Fibroblast of skin of left biceps (primary cell): ENCODE data around the gene HIRIP3.
"Not testable (repeated sequence)": the region's sequence is repeated elsewhere in the genome, so short reads cannot be mapped to it uniquely, and the experiment has no call there.

ENCODE experiments used
- DNase-seq, 2 experiments: peaks; one replicate each; pipeline ENCODE4 v3.0.0-alpha.2; 2013; ENCODE audit warnings: low read depth in 2 of 2

Gene HIRIP3, protein sequence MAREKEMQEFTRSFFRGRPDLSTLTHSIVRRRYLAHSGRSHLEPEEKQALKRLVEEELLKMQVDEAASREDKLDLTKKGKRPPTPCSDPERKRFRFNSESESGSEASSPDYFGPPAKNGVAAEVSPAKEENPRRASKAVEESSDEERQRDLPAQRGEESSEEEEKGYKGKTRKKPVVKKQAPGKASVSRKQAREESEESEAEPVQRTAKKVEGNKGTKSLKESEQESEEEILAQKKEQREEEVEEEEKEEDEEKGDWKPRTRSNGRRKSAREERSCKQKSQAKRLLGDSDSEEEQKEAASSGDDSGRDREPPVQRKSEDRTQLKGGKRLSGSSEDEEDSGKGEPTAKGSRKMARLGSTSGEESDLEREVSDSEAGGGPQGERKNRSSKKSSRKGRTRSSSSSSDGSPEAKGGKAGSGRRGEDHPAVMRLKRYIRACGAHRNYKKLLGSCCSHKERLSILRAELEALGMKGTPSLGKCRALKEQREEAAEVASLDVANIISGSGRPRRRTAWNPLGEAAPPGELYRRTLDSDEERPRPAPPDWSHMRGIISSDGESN

DNA sequence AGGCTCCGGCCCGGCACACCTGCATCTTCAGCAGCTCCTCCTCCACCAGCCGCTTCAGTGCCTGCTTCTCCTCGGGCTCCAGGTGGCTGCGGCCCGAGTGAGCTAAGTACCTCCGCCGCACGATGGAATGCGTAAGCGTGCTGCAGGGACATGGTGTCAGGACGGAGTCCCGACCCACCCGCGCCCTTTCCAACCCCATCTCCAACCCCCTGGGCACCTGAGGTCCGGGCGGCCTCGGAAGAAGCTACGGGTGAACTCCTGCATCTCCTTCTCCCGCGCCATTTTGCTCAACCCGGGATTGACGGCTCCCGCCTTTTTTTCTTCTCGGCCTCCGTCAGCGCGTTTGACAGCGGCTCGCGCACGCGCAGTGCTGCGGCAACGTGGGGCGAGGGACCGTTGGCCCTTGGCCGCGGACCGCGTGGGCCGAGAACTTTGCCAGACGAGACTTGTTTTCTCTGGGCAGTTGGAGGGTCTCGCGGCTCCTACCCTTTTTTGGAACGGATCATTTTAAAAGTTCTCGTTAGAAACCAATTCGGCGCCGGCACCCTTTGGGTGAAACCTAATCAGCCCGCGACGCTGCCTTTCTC lies at the start of gene HIRIP3:
Gene HIRIP3 (minus strand): TSS at position 294 of the 587 bp plus-strand sequence. CDS start 12 bp downstream, at position 282.
- DNase-seq, result peak; percentile 45 to 53

- DNase-seq, result no peak
Measured at GRCh38 chr16:30041841-30042240, 46.4 kb upstream of the HIRIP3 start.

GRCh38 chr16:30040690-30041089 lies 45.3 kb upstream of the HIRIP3 start:
- not testable (repeated sequence) for DNase-seq

- DNase-seq, result no peak
Measured at GRCh38 chr16:30040221-30040620, 44.8 kb upstream of the HIRIP3 start.

- DNase-seq, result no peak
Measured at GRCh38 chr16:30033270-30033669, 37.9 kb upstream of the HIRIP3 start.

- no peak for DNase-seq
Measured at GRCh38 chr16:30032083-30032819, 36.8 kb upstream of the HIRIP3 start.

DNA sequence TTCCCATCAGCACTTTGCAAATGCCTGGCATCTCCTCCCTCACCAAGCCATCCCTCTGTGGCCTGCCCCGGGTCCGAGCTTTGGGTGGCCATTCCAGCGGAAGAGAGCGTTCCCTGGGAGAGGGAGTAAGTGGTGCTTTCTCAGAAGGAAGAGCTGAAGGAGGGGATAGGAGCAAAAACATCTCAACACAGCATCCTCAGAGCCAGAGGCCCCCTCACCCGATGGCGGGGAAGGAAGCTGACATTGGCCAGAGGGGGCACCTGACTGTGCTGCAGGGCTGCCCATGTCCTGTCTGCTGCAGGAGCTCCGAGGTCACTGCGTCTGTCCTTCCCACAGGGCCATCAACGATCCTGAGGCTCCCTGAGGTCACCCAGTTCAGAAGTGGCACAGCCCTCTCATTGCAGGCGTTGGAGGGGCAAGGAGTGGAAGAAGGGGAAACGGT lies 36.1 kb upstream of the HIRIP3 start:
- no peak for DNase-seq

GRCh38 chr16:30030841-30031413 lies 35.5 kb upstream of the HIRIP3 start, which contains the start of gene TLCD3B:
Gene TLCD3B, minus strand, starts transcription at chr16:30031271. Its CDS starts 744 bp downstream, at chr16:30030527.
- DNase-seq, result no peak

DNA sequence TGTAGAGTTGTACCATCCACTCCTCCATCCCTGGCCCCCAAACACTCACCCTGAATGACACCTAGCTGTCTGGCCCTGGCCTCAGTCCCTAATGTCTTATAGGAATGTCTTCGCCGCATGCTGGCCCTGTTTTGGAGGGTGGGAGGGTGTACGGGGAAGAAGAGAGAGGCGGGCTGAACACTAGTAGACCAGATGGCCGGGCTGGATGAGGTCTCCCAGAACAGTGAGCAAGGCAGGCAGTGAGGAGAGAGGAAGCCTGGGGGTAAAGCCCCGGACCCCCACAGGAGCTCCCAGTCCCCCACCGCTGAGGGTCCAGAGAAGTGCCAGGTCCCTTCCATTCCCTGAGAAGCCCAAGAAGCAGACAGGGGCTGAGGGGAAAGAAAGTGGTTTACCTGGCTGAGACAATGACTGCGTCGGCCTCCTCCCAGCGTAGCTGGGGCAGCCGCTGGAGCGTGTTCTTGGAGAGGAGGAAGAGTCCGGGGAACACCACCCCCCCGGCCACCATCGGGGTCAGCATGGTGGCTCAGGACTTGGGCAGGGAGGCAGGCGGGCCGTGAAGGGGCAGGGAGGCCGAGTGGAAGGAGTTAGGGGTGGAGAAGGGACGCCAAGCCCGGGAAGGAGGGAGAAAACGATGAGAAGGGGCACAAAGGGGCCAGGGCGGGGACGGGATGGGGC lies 34.7 kb upstream of the HIRIP3 start:
- no peak for DNase-seq

DNA sequence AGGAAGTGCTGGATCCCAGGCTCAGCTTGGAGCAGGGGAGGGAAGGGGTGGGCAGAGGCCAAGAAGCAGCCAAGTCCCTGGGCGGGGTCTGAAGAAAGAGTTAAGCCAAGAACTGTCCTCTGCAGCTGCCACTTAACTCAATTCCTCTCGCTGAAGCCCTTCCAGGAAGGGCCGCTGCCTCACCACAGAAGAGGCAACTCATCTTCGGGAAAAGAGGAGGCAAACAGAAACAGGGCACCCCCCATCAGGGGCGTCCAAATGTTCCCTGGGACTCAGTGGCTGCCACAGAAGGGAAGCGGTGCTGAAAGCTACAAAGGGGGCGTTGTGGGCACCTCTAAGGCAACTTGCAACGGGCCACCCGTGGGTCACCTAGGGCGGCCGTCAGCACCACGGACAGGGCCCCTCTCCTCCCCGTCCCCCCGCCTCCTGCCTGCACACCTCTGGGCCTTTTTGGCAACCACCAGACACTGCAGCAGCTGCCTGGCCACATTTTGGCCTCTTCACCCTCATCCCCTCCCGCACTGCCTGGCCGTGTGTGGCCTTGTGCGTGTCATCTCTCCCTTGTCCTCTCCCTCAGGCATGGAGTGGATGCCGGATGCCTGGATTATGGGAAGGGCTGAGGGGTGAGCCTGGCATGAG lies 33.1 kb upstream of the HIRIP3 start:
- no peak for DNase-seq

GRCh38 chr16:30027588-30028437 lies 32.4 kb upstream of the HIRIP3 start:
- no peak for DNase-seq

GRCh38 chr16:30026449-30026848 lies 31.0 kb upstream of the HIRIP3 start:
- no peak for DNase-seq

DNA sequence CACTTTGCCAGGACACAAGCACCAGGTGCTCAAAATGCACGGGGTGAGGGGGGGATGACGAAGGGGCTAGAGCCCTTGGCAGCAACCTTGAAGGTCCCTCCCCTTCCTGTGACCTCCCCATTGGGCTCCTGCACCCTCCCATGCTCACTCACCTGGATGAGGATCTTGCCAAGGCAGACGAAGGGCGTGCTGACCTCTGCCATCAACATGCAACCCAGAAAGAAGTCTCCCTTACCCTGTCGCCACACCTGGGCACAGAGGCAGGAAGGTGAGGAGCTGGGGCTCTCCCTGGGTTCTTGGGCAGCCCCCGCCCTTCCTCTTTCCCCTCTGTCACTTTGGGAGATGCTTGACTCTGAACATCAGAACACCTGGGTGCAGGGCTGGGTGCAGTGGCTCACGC lies 30.2 kb upstream of the HIRIP3 start:
- DNase-seq, result no peak

GRCh38 chr16:30025156-30025555 lies 29.7 kb upstream of the HIRIP3 start:
- no peak for DNase-seq

GRCh38 chr16:30024451-30024850 lies 29.0 kb upstream of the HIRIP3 start:
- DNase-seq, result no peak

DNA sequence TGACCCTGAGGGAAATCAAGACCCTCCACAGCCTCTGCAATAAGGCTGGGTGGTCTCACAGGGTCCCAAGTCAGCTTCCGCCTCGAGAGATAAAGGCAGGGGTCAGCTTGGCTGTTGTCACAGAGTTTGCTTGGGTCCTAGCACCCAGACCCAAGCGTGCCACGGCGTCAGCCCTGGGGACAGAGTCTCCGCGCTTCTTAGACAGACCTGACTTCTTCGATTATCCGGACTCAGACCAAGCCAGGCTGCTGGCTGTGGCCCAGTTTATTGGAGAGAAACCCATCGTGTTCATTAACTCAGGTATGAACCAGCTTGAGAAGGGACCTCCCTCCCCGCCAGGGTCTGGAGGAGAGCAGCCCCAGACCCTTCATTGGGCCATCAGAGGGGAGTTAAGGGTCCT lies 28.2 kb upstream of the HIRIP3 start:
- DNase-seq, result no peak

GRCh38 chr16:30022887-30023286 lies 27.5 kb upstream of the HIRIP3 start, which contains the start of gene C16orf92:
Gene C16orf92, plus strand, starts transcription at chr16:30023198. Its CDS starts 143 bp downstream, at chr16:30023341.
- no peak for DNase-seq

DNA sequence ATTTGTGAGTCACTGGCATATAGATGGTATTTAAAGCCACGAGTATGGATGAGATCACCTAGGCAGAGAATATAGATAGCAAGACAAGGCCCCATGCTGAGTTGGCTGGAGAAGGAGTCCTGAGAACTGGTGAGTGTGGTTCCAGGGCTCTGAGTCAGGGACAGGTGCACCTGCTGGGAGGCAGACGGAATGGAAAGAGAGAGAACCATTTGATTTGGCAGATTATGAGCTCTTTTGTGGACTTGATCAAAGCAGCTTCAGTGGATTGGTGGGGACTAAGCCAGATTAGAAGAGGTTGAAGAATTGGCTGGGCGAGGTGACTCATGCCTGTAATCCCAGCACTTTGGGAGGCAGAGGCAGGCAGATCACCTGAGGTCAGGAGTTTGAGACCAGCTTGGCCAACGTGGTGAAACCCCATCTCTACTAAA lies 23.3 kb upstream of the HIRIP3 start:
- DNase-seq, result no peak

GRCh38 chr16:30017937-30018336 lies 22.5 kb upstream of the HIRIP3 start:
- DNase-seq, result not testable (repeated sequence)

- no peak for DNase-seq
Measured at GRCh38 chr16:30017277-30017656, 21.9 kb upstream of the HIRIP3 start.
